Activated CD4-positive, alpha-beta T cell treated with anti-CD3 and anti-CD28 coated beads, Interleukin-2, amount 10 ng/mL, durations not matched to agents 7 days and 5 days (primary cell): ENCODE data around the gene SERBP1. TPM values are rescaled to one million over a fixed set of nuclear protein-coding genes. Genes with fewer than 3 reads are reported as not detected.
"Not testable (repeated sequence)": the region's sequence is repeated elsewhere in the genome, so short reads cannot be mapped to it uniquely, and the experiment has no call there.

Source experiments
- CTCF ChIA-PET: fragments of 350-600 bp; sonication (Branson Sonifier 250); formaldehyde crosslinking; loops from one replicate; lab custom pipeline; 2021; ENCODE audit warnings: antibody characterized with exemption; lab: Charles Lee
- POLR2A ChIA-PET: fragments of 350-600 bp; sonication (Branson Sonifier 250); formaldehyde crosslinking; loops from one replicate; lab custom pipeline; 2021; ENCODE audit warnings: antibody characterized with exemption; lab: Charles Lee
- DNase-seq: peaks from one replicate; pipeline ENCODE4 v3.0.0-alpha.2; 2020
- H3K27ac Mint-ChIP-seq: one replicate; pipeline ENCODE4 v1.8.0; 2021; ENCODE audit warnings: mild to moderate bottlenecking, moderate library complexity, mixed read lengths
- H3K27me3 Mint-ChIP-seq: one replicate; pipeline ENCODE4 v1.8.0; 2021; ENCODE audit warnings: mixed read lengths
- H3K36me3 Mint-ChIP-seq: one replicate; pipeline ENCODE4 v1.8.0; 2021; ENCODE audit warnings: low read depth, mixed read lengths
- H3K4me1 Mint-ChIP-seq: one replicate; pipeline ENCODE4 v1.8.0; 2021; ENCODE audit warnings: mixed read lengths
- H3K4me3 Mint-ChIP-seq: one replicate; pipeline ENCODE4 v1.8.0; 2021; ENCODE audit warnings: mild to moderate bottlenecking, moderate library complexity, mixed read lengths
- H3K9me3 Mint-ChIP-seq: one replicate; pipeline ENCODE4 v1.8.0; 2021; ENCODE audit warnings: mixed read lengths
- total RNA-seq, 2 experiments: library from RNA; stranded (reverse); gene quantifications; one replicate each; pipeline ENCODE4 v1.2.3, GENCODE V29; 2021

Gene SERBP1
- total RNA-seq, 2 experiments from 2014 or later, result 245 to 253 TPM

DNA sequence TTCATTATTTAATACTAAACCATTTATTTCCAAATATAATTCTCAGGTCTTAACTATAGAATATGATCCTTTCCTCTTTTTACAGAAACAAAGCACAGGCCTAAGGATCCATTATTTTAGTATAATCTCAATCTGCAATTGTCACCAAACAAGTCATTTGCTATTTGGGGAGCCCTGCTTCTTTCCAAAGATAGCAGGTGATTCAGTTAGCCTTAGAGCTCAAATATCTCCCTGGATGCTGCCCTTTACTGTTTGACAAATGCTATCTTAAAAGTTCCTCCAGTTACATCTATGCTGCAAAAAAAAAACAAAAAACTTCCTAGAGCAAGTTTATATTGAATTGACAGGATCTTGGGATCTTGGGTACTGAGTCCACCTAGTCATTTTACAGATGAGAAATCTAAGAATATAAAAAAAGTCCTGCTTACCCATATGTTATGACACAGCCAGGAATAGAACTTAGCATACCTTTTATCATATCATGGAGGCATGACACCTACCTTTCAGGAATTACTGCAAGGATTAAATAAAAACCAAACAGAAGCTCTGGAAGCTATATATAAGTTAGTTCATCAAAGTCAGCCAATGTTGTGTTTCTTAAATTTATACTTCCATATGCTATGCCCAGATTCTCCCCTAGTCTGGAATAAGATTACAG is 9.2 kb downstream of the SERBP1 start:
- H3K36me3 Mint-ChIP-seq, result peaks cover 81% of the 10 kb centered on the region
- peak overlapping the region; percentile 42 for H3K27ac Mint-ChIP-seq
- no peaks in the 10 kb centered on the region for H3K27me3 Mint-ChIP-seq
- H3K9me3 Mint-ChIP-seq, result no peaks in the 10 kb centered on the region
- ChIA-PET POLR2A (interaction anchor here (1.0 kb wide), 1 partner anchor 13 kb away, joined by 8 read pairs; no protein-coding TSS in a partner anchor), CTCF (interaction anchor here (0.8 to 1.9 kb wide), 2 partner anchors 22 to 43 kb away, joined by 3 to 4 read pairs; no protein-coding TSS in a partner anchor)
- no peak for DNase-seq
- H3K4me1 Mint-ChIP-seq, result peaks cover 63% of the 10 kb centered on the region
- no peak overlapping the region for H3K4me3 Mint-ChIP-seq

- Mint-ChIP-seq H3K36me3 (peaks cover 80% of the 10 kb centered on the region), H3K9me3 (no peaks in the 10 kb centered on the region), H3K27me3 (no peaks in the 10 kb centered on the region), H3K4me1 (peaks cover 61% of the 10 kb centered on the region), H3K4me3 (no peak overlapping the region), H3K27ac (no peak overlapping the region)
- DNase-seq, result no peak
- ChIA-PET POLR2A (no interaction called here), CTCF (interaction anchor here (0.5 to 1.3 kb wide), 5 partner anchors 8 to 207 kb away, joined by 3 read pairs; partner anchors contain the start of gene SERBP1)
These were observed 11.2 kb downstream of the SERBP1 start for GRCh38 chr1:67418839-67419586.

GRCh38 chr1:67417733-67418132 is 12.5 kb downstream of the SERBP1 start:
- H3K9me3 Mint-ChIP-seq, CTCF ChIA-PET, H3K4me3 Mint-ChIP-seq, POLR2A ChIA-PET, DNase-seq, H3K27ac Mint-ChIP-seq, H3K27me3 Mint-ChIP-seq: not testable (repeated sequence)
- Mint-ChIP-seq H3K36me3 (peaks cover 79% of the 10 kb centered on the region), H3K4me1 (peaks cover 55% of the 10 kb centered on the region)

- H3K27me3 Mint-ChIP-seq, result no peaks in the 10 kb centered on the region
- no peak overlapping the region for H3K4me3 Mint-ChIP-seq
- peaks cover 77% of the 10 kb centered on the region for H3K36me3 Mint-ChIP-seq
- peaks cover 41% of the 10 kb centered on the region for H3K4me1 Mint-ChIP-seq
- ChIA-PET CTCF (interaction anchor here (1.5 kb wide), 1 partner anchor 16 kb away, joined by 5 read pairs; no protein-coding TSS in a partner anchor), POLR2A (interaction anchor here (0.6 kb wide), 1 partner anchor 18 kb away, joined by 3 read pairs; no protein-coding TSS in a partner anchor)
- H3K9me3 Mint-ChIP-seq, result no peaks in the 10 kb centered on the region
- DNase-seq, result no peak
- no peak overlapping the region for H3K27ac Mint-ChIP-seq
These were observed 15.2 kb downstream of the SERBP1 start for GRCh38 chr1:67415041-67415440.

GRCh38 chr1:67414574-67414973 is 15.6 kb downstream of the SERBP1 start:
- Mint-ChIP-seq H3K4me1 (peaks cover 38% of the 10 kb centered on the region), H3K4me3 (no peak overlapping the region), H3K27ac (no peak overlapping the region), H3K36me3 (peaks cover 76% of the 10 kb centered on the region), H3K27me3 (no peaks in the 10 kb centered on the region), H3K9me3 (no peaks in the 10 kb centered on the region)
- DNase-seq, result no peak
- POLR2A ChIA-PET, result no interaction called here
- CTCF ChIA-PET, result no interaction called here

GRCh38 chr1:67413101-67413500 is 17.1 kb downstream of the SERBP1 start:
- H3K27ac Mint-ChIP-seq, H3K27me3 Mint-ChIP-seq, CTCF ChIA-PET, H3K4me3 Mint-ChIP-seq, POLR2A ChIA-PET, H3K9me3 Mint-ChIP-seq, DNase-seq: not testable (repeated sequence)
- peaks cover 32% of the 10 kb centered on the region for H3K4me1 Mint-ChIP-seq
- peaks cover 75% of the 10 kb centered on the region for H3K36me3 Mint-ChIP-seq

- CTCF ChIA-PET, result interaction anchor here (1.0 to 2.6 kb wide), 3 partner anchors 10 to 408 kb away, joined by 3 to 13 read pairs (median 3); partner anchors contain the start of gene SERBP1
- peaks cover 41% of the 10 kb centered on the region for H3K36me3 Mint-ChIP-seq
These were observed 22.1 kb downstream of the SERBP1 start for GRCh38 chr1:67408148-67408547.

GRCh38 chr1:67407498-67407897 is 22.7 kb downstream of the SERBP1 start:
- ChIA-PET CTCF (interaction anchor here (1.0 to 2.6 kb wide), 3 partner anchors 10 to 407 kb away, joined by 3 to 13 read pairs (median 3); partner anchors contain the start of gene SERBP1), POLR2A (no interaction called here)
- Mint-ChIP-seq H3K4me3 (no peak overlapping the region), H3K36me3 (peaks cover 37% of the 10 kb centered on the region), H3K4me1 (peaks cover 13% of the 10 kb centered on the region), H3K27ac (no peak overlapping the region), H3K9me3 (no peaks in the 10 kb centered on the region), H3K27me3 (no peaks in the 10 kb centered on the region)
- no peak for DNase-seq

More at GRCh38 chr1:67408148-67408547, 22.1 kb downstream of the SERBP1 start:
- Mint-ChIP-seq H3K9me3 (no peaks in the 10 kb centered on the region), H3K27ac (peak overlapping the region; percentile 31), H3K27me3 (no peaks in the 10 kb centered on the region), H3K4me1 (peaks cover 13% of the 10 kb centered on the region), H3K4me3 (no peak overlapping the region)
- POLR2A ChIA-PET, result no interaction called here
- DNase-seq, result no peak

GRCh38 chr1:67405473-67406245 is 24.5 kb downstream of the SERBP1 start:
- H3K36me3 Mint-ChIP-seq, result peaks cover 32% of the 10 kb centered on the region
- peaks cover 13% of the 10 kb centered on the region for H3K4me1 Mint-ChIP-seq
- POLR2A ChIA-PET, result no interaction called here
- no peak overlapping the region for H3K27ac Mint-ChIP-seq
- no peaks in the 10 kb centered on the region for H3K27me3 Mint-ChIP-seq
- no peak overlapping the region for H3K4me3 Mint-ChIP-seq
- CTCF ChIA-PET, result no interaction called here
- DNase-seq, result no peak
- H3K9me3 Mint-ChIP-seq, result no peaks in the 10 kb centered on the region

DNA sequence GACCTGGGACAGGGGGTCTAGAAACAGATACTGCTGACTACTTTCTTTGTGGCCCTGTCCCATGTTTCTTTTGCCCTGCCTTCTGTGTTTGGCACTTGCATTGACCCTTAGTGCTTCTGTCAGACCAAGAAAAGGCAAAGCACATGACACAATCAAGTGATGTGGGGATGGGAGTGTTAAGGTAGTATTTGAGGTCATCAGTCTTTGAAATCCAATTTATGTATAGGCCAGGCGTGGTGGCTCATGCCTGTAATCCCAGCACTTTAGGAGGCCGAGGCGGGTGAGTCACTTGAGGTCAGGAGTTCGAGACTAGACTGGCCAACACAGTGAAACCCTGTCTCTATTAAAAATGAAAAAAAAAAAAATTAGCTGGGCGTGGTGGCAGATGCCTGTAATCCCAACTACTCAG is 26.0 kb downstream of the SERBP1 start:
- DNase-seq, result no peak
- Mint-ChIP-seq H3K36me3 (peaks cover 30% of the 10 kb centered on the region), H3K4me1 (peaks cover 5% of the 10 kb centered on the region), H3K27me3 (no peaks in the 10 kb centered on the region), H3K9me3 (no peaks in the 10 kb centered on the region), H3K27ac (peak overlapping the region; percentile 19), H3K4me3 (no peak overlapping the region)
- CTCF ChIA-PET, result no interaction called here
- POLR2A ChIA-PET, result no interaction called here

GRCh38 chr1:67401443-67401842 is 28.8 kb downstream of the SERBP1 start:
- H3K27me3 Mint-ChIP-seq, result no peaks in the 10 kb centered on the region
- ChIA-PET CTCF (no interaction called here), POLR2A (no interaction called here)
- peaks cover 3% of the 10 kb centered on the region for H3K4me1 Mint-ChIP-seq
- no peaks in the 10 kb centered on the region for H3K9me3 Mint-ChIP-seq
- H3K36me3 Mint-ChIP-seq, result peaks cover 45% of the 10 kb centered on the region
- no peak overlapping the region for H3K4me3 Mint-ChIP-seq
- H3K27ac Mint-ChIP-seq, result no peak overlapping the region
- DNase-seq, result no peak

DNA sequence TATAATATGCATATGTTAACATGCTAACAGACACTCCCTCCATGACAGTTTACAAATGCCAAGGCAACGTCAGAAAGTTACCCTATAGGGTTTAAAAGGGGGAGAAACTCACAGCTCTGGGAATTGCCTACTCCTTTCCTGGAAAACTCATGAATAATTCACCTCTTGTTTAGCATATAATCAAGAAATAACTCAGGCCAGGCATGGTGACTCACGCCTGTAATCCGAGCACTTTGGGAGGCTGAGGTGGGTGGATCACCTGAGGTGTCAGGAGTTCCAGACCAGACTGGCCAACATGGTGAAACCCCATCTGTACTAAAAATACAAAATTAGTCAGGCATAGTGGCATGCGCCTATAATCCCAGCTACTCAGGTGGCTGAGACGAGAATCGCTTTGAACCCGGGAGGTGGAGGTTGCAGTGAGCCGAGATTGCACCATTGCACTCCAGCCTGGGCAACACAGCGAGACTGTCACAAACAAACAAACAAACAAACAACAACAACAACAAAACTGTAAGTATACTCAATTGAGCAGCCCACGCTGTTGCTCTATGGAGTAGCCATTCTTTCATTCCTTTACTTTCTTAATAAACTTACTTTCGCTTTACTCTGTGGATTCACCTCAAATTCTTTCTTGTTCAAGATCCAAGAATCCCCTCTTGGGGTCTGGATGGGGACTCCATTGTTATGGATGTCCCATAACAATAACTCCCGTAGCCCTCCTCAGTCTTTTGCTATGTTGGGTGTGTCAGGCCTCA is 30.0 kb downstream of the SERBP1 start:
- H3K4me3 Mint-ChIP-seq, H3K27me3 Mint-ChIP-seq, H3K4me1 Mint-ChIP-seq, POLR2A ChIA-PET, DNase-seq, CTCF ChIA-PET, H3K27ac Mint-ChIP-seq, H3K9me3 Mint-ChIP-seq: not testable (repeated sequence)
- peaks cover 53% of the 10 kb centered on the region for H3K36me3 Mint-ChIP-seq
